NCI-H82 (cell line): ENCODE measurements around the gene CADM4.

ENCODE experiments used
- DNase-seq: peaks from one replicate; lab custom pipeline; 2025; lab: John Stamatoyannopoulos, UW

The CADM4 gene

DNA sequence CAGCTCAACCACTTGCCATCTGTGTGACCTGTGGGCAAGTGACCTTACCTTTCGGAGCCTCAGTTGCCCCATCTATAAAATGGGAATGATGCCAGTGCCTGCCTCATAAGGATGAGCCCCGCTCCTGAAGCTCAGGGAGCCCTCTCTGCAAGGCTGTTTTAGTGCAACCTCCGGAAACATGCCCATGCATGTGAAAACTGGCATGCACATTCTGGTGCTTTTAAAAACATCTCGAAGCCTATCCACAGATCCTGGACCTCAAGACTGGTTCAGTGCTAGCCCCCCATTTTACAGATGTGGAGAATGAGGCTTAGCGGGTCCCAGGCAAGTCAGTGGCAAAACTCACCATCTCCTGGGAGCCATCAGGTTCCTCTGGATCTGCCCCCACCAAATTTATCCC lies 5.6 kb downstream of the CADM4 start:
- peak; percentile 28 for DNase-seq

DNA sequence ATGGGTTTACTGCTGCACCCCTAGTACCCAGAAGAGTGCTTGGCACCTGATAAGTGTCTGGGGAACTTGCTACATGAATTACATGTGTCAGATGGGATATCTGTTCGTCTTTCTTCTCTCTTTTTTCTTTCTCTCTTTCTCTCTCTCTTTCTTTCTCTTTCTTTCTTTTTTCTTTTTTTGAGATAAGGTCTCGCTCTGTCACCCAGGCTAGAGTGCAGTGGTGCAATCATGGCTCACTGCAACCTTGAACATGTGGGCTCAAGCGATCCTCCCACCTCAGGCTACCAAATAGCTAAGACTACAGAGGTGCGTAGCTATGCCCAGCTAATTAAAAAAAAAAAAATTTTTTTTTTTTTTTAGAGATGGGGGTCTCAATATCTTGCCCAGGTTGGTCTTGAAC lies 6.1 kb downstream of the CADM4 start:
- DNase-seq = no peak

DNA sequence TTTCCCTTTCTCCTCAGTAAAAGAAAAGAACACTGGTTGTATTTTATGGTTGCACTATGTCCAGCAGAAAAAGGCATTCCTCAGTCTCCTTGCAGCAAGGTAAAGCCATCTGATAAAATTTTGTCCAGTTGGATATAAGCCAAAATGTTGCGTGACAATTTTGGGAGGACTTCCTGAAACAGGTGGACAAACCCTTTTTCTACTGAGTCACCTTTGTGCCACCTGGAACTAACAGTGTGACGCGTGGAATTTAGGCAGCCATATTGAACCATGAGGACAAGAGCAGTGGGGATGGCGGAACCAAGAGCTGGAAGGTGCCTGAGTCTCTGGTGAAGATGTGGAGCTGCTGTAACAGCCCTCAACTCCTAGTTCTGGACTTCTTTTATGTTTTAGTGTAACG lies 8.2 kb downstream of the CADM4 start:
- DNase-seq = no peak

DNA sequence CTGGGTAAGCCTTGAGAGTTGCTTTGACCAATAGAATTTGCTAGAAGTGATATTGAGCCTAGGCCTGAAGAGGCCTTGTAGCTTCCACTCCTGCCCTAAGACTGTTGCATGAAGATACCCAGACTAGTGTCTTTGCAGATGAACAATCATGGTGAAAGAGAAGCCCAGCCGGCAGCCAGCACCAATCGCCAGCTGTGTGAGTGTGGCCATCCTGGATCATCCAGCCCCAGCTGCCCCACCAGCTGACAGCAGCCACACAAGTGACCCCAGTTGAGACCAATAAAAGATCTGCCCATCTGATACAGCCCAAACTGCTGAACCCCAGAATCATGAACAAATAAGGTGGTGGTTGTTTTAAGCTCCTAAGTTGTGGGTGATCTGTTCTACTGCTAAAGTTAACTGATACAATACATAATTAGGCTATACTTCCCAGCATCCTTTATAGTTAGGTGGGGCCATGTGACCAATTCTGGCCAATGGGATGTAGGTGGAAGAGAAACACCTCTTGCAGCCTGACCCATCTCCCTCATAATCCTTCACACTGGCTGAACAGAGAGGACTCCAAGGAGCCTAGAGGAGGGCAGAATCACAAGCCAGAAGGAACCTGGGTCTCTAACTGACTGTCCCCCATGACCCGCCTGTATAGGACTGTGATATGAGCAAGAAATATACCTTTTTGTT lies 10.9 kb downstream of the CADM4 start:
- DNase-seq = no peak

DNA sequence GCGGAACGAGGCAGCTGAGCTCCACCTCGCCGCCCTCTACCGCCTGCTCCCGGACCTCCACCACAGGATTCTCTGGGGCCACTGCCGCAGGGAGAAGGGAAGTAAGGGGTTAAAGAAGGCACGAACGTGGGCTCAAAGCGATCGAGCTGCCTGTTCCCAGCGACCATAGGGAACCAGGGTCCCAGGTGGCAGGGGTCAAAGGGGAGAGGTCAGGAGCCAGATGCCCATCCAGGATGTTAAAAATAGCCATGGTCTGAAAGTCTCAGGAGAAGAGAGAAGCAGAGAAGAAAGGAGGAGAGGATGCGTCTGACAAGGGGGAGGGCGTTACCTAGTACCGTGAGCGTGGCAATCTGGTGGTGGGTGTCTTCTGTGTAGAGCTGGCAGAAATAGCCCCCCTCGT lies 12.8 kb downstream of the CADM4 start:
- no peak for DNase-seq

DNA sequence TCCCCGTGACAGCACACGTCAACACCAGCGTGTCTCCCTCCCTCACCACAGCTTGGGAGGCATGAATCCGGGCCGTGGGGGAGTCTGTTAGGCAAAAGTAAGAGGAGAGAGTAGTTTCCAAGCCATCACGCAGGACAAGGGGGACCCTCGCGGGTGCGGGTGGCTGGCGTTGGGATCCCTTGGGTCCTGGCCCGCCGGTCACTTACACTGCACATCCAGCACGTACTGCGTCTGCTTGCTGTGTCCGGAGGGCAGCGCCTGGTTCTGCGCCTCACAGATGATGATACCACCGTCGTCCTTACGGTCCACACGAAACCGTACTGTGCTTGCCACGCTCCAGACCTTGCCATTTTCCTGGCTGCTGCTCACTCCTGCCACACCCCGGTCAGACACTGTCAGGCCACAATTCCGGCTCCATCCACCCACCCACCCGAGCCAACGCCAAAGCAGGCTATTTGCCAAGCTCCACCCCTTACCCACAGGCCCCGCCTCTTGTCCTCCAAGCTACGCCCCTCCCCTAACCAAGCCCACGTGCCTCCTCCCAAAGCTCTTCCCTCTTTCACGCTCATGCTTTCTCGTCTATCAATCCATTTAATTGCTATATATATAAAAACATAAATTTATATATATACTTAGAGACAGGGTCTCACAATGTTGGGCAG lies 13.6 kb downstream of the CADM4 start:
- peak; percentile 59 for DNase-seq

DNA sequence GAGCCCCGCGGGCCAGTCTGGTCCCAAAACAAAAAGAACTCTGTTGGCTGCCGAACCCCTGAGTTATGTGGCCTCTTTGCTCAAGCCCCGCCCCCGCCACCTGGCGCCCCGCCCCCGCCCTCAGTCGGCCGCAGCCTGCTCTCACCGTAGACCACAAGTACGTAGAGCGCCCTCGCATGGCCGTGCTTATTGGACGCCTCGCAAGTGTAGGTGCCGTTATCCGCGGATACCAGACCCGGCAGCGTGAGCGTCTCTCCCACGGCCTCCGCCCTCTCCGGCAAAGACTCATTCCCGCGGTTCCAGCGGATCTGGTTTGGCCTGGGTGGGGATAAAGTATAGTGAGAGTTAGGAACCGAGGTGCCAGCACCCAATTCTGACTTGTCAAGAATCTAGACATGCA lies 14.7 kb downstream of the CADM4 start:
- peak; percentile 56 for DNase-seq

DNA sequence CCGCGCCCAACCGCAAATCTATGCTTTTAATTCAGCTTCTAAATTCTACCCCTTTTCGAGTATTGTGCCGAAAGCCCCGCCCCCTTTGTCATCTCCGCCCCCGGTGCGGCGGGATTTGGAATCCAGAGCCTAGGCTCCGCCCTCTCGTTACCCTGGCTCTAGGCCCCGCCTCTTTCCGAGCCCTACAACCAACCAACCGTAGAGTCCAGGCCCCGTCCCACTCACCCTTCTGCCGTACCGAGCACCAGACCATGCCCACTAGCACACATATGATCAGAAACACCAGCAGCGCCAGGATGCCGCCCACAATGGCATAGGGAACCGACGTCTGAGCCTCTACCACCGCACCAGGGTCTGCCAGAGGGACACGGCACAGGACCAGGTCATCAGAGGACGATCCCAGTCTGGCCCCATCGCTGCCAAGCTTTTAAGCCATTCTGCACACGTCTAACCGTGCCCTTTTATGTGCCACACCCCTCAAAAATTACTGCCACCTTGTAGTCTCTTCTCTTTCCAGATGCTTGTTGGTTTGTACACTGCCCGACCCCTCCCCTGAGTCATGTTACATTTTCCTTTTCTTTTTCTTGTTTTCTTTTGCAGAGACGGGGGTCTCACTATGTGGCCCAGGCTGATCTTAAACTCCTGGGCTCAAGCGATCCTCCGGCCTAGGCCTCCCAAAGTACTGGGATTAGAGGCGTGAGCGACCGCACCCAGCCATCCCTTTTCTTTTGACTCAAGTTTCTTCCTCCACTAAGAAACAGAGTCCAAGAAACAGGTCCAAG lies 15.6 kb downstream of the CADM4 start:
- DNase-seq = no peak

DNA sequence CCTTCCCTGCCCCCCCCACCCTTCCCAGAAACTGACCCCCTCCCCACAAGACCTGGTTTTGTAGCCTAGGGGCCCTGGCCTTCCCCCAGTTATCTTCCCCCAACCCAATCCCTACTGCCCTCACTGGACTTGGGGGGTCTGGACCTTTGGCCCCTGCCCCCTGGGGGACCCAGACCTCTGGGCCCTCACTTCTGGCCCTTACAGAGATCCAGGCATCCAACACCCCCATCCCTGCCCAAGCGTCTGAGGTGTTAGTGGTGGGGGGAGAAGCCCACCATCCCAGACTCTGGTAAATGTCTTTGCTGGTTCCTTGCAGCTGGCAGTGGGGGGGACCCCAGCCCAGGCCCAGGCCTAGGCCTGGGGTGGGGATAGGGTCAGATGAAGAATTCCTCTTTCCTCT lies 16.7 kb downstream of the CADM4 start:
- DNase-seq = no peak

DNA sequence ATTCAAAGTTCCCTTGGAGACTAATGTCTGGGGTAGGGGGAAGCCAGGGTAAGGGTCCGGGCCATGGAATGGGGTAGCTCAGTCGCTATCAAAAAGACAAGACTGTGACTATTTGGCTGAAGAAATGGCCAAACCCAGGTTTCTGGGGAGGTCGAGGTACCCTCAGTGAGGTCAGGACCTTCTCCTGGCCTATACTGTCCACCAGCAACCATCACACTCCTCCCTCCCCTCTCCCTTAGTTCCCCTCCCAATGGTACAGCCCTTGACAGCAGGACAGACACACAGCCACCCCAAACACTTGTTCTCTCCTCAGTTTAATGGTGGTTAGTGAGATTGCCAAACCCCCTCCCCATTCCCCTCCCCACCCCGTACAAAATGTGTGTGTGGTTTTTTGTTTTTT lies 17.6 kb downstream of the CADM4 start:
- DNase-seq = no peak

DNA sequence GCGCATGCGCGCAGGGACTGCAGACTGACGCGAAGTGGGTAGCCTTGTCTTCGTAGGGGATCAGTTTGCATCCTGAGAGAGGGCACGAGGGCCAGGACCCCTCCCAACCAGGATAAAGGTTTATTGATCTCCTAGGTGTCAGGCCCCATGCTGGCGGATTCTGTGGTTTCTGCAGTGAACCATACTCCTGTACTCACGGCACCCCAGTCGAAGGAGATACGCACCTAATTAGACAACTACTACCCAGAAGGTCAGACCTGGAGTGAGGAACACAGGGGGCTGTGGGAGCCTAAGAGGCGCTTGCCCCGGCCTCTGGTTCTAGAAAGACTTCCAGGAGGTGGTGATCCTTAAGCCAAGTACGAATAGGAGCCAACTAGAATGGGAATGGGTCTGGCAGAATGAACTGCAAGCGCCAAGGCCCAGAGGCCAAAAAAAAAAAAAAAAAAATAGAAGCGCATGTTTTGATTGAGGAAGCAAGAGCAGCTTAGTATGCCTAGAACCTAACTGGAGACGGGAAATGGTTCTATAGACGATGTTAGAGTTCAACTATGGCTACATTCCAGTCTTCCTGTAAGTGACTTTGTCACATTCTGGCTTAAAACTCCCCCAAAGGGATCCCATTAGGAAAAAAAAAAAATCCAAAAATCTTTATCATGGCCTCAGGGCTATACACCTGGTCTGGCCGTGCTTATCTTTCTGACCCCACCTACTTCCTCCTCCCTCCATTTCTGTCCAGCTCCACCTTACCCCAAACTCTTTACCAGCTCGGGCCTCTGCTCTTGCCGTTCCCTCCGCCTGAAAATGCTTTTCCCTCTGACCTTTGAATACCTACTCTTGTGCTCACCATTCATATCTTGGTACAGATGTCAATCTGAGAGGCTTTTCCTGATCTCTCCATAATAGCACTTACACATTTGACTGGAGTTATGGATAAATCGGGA lies 19.3 kb downstream of the CADM4 start:
- DNase-seq = no peak

DNA sequence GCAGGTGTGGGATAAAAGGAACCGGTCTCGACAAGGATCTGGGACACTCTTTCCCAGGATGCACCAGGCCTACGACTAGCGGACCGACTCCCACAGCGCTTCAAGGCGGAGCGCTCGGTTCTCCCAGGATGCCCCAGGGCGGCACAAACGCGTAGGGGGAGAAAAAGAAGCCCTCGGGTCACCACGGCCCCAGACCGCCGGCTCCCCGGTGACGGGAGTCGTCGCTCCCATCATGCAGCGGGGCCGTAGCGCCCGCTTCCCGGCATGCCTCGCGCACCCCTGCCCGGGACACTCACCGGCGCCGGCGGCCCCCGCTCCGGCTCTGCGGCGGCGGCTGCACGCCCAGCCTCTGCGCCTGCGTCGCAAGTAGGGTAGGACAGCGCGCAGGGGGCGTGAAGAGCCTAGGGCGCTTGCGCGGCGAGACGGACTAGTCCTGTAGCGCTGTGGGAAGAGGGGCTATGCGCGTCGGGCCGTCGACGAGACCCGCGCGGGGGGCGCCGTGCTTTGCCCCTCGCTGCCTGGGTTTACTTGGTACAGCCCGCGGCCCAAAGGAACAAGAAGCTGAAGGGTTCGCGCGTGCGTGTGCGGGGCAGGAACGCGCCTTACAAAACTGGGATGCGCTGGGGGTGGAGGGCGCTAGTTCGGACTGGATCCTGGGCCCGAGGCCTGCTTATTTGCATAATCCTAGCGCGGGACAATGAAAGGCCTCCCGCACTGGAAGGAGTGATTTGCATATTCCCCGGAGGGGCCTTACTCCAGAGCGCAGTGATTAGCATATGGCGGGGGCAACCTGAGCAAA lies 20.2 kb downstream of the CADM4 start, which contains the start of gene ZNF428:
Gene ZNF428, minus strand, starts transcription at position 368 of the 799 bp plus-strand sequence. CDS start 5,325 bp downstream, outside the sequence.
- peak; percentile 99 for DNase-seq

DNA sequence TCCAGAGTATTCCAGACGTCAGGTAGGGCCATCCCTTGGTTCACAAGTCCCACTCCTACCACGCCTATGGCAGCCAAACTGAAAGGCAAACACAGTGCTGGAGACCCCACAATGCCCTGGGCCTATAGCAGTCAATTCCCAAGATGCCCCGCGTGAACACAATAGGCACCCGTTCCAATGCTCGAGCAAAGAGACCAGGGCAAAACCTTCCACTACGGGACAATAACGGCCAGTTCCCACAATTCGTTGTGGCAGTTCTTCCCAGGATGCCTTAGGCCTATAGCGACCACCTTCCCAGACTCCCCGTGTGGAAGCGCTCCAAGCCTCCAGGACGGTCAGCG lies 20.8 kb downstream of the CADM4 start:
- DNase-seq = peak; percentile 84

DNA sequence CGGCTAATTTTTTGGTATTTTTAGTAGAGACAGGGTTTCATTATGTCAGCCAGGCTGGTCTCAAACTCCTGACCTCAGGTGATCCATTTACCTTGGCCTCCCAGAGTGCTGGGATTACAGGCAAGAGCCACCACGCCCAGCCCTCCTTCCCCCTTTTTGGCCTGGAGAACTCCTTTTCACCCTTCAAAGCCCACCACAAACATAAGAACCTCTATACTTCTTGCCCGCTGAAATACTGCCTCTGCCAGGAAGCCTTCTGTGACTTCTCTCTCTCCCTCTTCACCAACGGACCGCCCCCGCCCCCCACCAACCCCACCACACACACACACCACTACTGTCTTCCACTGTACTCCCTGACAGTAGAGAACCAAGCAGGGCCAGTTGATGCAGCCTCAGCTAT lies 22.7 kb downstream of the CADM4 start:
- DNase-seq = no peak

DNA sequence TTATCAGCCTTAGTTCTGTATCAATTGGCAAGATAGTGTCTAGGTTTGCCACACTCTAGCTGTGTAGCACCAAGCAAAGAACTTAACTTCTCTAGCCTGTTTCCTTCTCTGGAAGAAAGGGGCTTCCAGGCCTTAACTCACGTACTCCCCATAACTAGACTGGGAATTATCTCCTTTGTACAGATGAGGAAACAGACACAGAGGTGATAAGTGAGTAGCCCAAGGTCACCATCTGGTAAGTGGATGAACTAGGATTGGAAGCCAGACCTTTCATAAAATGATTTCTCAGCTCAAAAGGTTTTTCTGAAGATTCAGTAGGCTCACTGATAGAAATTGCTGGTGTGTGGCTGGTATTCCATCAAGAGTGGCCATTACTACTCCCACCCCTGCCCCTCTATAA lies 23.3 kb downstream of the CADM4 start:
- DNase-seq = no peak

DNA sequence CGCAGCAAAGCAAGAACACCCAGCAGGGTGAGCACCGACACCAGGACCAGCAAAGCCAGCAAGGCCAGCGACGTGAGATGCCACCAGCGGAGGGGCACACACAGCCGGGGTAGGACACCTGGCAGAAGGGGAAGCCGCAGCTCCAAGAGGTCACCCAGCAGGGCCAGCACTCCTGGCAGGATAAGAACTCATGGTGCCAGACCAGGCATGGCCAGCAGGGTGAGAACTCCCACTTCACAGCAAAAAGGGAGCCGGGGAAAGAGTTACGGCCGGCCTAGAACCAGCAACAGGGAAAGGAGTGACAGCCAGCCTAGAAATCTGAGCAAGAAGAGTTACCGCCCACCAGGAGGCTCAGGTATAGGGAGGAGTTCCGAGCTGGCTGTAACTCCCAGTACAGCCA lies 27.3 kb downstream of the CADM4 start:
- DNase-seq = no peak

DNA sequence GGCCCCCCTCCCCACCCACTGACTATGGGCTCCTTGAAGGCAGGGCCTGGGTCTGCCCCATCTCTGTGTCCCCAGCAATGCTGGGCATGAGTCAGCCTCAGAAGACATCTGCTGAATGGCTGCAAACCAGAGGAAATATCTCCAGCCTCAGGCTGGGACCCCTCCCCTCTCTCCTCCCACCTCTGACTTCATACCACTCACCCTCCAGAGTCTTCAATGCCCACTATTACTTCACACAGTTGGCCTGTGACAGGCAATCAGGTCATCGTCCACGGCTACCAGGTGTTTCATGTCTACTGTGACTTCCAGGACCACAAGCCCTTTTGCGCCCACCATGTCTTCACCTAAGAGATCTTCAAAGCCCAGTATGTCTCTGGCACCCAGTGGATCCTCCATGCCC lies 27.9 kb downstream of the CADM4 start, which contains the start of gene SRRM5:
Gene SRRM5, plus strand, starts transcription at position 301 of the 400 bp plus-strand sequence. Its CDS starts 34 bp downstream, at position 335.
- DNase-seq = no peak

DNA sequence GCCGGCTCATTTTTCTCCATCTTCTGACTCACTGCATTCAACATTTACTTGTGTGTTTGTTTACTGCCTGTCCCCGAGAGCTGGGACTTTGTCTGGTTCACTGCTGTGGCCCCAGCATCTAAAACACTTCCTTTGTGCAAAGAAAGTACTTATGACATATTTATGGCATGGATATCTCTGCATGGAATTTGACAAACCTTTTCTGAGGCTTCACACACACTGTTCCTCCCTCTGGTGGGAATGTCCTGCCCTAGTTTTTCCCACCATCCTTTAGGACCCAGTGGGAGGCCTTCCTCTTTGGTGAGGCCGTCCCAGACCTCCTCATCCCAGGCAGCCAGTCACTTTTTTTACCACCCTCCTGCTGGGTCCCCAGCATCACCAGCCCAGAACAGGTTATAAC lies 29.2 kb downstream of the CADM4 start:
- no peak for DNase-seq

DNA sequence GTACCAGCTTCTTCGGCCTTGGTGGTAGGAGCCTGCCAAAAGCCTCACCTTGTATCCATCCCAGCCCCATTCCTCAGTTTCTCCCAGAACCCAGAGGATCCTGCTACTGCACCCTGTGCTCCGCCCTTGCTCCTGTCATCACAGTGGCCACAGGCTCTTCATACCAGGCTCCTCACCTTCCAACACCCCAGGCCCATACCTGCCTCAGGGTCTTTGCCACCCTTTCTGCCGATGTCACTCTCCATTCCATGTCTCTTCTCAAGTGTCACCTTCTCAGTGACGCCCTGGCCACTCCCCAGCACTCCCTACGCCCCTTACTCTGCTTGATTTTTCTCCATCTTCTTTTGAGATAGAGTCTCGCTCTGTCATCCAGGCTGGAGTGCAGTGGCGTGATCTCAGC lies 29.8 kb downstream of the CADM4 start:
- no peak for DNase-seq

DNA sequence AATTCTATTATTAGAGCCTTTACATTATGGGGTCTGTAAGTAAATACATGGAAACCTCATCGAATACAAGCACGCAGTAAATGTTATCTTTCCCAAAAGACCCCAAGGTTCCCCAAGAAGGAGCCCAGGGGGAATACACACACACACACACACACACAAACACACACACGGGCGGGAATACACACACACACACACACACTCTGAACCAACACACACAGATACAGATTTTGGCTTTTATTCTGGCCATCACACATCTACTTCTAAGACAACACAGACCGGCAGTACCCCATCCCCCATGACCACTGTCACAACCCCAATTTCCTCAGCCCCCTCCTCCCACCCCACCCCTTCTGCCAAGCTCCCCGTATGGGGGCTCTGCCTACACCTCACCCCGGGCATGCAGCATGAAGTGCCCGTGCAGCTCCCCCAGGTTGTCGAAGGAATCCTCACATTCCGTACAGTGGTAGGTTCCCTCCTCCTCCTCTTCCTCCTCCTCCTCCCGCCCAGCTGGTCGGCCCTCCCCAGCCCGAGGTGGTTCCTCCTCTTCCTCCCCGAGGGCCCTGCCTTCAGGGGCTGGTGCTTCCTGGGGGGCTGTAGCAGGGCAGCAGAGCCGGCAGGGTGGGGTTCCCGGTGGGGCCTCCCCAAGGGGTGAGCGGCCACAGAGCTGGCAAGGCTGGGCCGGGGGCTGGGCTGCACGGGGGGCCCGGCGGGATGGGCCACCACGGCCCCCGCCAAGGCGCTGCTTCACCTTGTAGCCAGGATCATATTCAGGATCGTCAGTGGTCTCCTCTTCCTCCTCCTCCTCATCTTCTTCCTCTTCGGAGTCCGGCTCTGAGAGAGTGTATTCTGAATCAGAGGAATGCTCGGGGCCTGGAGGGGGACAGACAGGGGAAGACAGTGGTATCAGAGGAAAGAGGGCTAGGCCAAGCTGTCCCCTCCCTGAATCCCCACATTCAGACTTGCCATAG lies 32.1 kb downstream of the CADM4 start:
- no peak for DNase-seq
